PC-3 (cell line): Measurements from ENCODE around the gene PMFBP1. TPM values are rescaled to one million over a fixed set of nuclear protein-coding genes. Genes with fewer than 3 reads are reported as not detected.

Experiments used
- ATAC-seq: fragments of 200-7000 bp; cut with Tn5 transposase; 2 replicates; pipeline ENCODE4 v1.9.1; 2020; ENCODE audit warnings: mild to moderate bottlenecking, moderate library complexity
- BruUV-seq: library from RNA; stranded (reverse); fragments of 400-500 nt; replicated peaks from 2 replicates; lab custom pipeline; 2021; lab: Mats Ljungman, UMichigan
- CTCF ChIA-PET: fragments of 300-600 bp; sonication (Branson Sonifier 250); formaldehyde crosslinking; loops from one replicate; lab custom pipeline; 2022; ENCODE audit warnings: antibody characterized with exemption; lab: Charles Lee
- POLR2A ChIA-PET: fragments of 300-600 bp; sonication (Branson Sonifier 250); formaldehyde crosslinking; loops from one replicate; lab custom pipeline; 2022; ENCODE audit warnings: antibody characterized with exemption; ENCODE audit not compliant: unreplicated experiment; lab: Charles Lee
- DNase-seq: peaks from one replicate; pipeline ENCODE4 v3.0.0-alpha.2; 2015
- H2AFZ ChIP-seq: fragments of 300-600 bp; sonication (generic); 2 replicates; pipeline ENCODE4 v1.6.0; 2016; ENCODE audit warnings: antibody characterized with exemption, low read length
- H3F3A ChIP-seq: fragments of 300-600 bp; sonication (generic); one replicate; pipeline ENCODE4 v1.6.0; 2017; ENCODE audit warnings: antibody characterized with exemption, low read length, control low read depth, mild to moderate bottlenecking; ENCODE audit not compliant: unreplicated experiment
- H3K27ac ChIP-seq: fragments of 300-600 bp; sonication (generic); 2 replicates; pipeline ENCODE4 v1.5.1; 2016; ENCODE audit warnings: mild to moderate bottlenecking, low read length
- H3K27me3 ChIP-seq: fragments of 300-600 bp; sonication (generic); 2 replicates; pipeline ENCODE4 v1.6.1; 2016; ENCODE audit warnings: low read length, mixed read lengths
- H3K36me3 ChIP-seq: fragments of 300-600 bp; sonication (generic); 2 replicates; pipeline ENCODE4 v1.6.1; 2016; ENCODE audit warnings: low read depth, mixed run types, low read length, mixed read lengths
- H3K4me1 ChIP-seq: fragments of 300-600 bp; sonication (generic); 2 replicates; pipeline ENCODE4 v1.5.1; 2016; ENCODE audit warnings: low read length; ENCODE audit not compliant: insufficient read depth
- H3K4me2 ChIP-seq: fragments of 300-600 bp; sonication (generic); 2 replicates; pipeline ENCODE4 v1.6.0; 2016; ENCODE audit warnings: low read length
- H3K4me3 ChIP-seq: fragments of 300-600 bp; sonication (generic); 2 replicates; pipeline ENCODE4 v1.5.1; 2016; ENCODE audit warnings: mild to moderate bottlenecking, low read length, mixed read lengths
- H3K79me2 ChIP-seq: fragments of 300-600 bp; sonication (generic); 2 replicates; pipeline ENCODE4 v1.6.1; 2017; ENCODE audit warnings: low read length, mixed read lengths
- H3K9ac ChIP-seq: fragments of 300-600 bp; sonication (generic); 2 replicates; pipeline ENCODE4 v1.6.0; 2016; ENCODE audit warnings: mild to moderate bottlenecking, low read length
- H3K9me2 ChIP-seq: fragments of 300-600 bp; sonication (generic); replicated peaks from 2 replicates; pipeline ENCODE4 v1.6.1; 2016; ENCODE audit warnings: mixed run types, low read length, mixed read lengths
- H3K9me3 ChIP-seq: fragments of 300-600 bp; sonication (generic); 2 replicates; pipeline ENCODE4 v1.6.1; 2016; ENCODE audit warnings: low read length, mixed read lengths
- H4K20me1 ChIP-seq: fragments of 300-600 bp; sonication (generic); 2 replicates; pipeline ENCODE4 v1.6.1; 2016; ENCODE audit warnings: low read length, mixed read lengths
- CTCF ChIP-seq: fragments of 300-600 bp; sonication (generic); conservative IDR thresholded peaks from 2 replicates; pipeline ENCODE4 v1.5.1; 2017; ENCODE audit warnings: antibody characterized with exemption, low read depth, mild to moderate bottlenecking, low read length
- EZH2 ChIP-seq: fragments of 300-600 bp; sonication (generic); IDR thresholded peaks from one replicate; pipeline ENCODE4 v1.6.1; 2017; ENCODE audit warnings: antibody characterized with exemption, mild to moderate bottlenecking, low read length; ENCODE audit not compliant: unreplicated experiment
- EZH2phosphoT487 ChIP-seq: fragments of 300-600 bp; sonication (generic); IDR thresholded peaks from 2 replicates; pipeline ENCODE4 v1.6.1; 2018; ENCODE audit warnings: mild to moderate bottlenecking, antibody characterized with exemption, low read length, borderline replicate concordance
- intact Hi-C: fragments of 100-400 bp; cut with micrococcal nuclease; formaldehyde crosslinking; loops from 2 replicates; pipeline ENCODE4 v1.9.0; 2023
- total RNA-seq: library from RNA; depleted of rRNA; stranded (reverse); fragments of >200 nt; gene quantifications from 2 replicates; pipeline ENCODE4 v1.2.3, GENCODE V29; 2014

The PMFBP1 gene
- total RNA-seq, 1 experiment from 2014 or later: 1.2 TPM

GRCh38 chr16:72093448-72094265 is 78.3 kb downstream of the PMFBP1 start, which contains the start of the genes DHX38 and TXNL4B:
Gene DHX38 (plus strand): TSS chr16:72093847. CDS start chr16:72096158, 2,311 bp downstream.
Gene TXNL4B (minus strand): TSS chr16:72093620. CDS start chr16:72090749, 2,871 bp downstream.
- ATAC-seq: peak; percentile 98
- no peak for TF ChIP-seq CTCF
- TF ChIP-seq EZH2: no peak
- TF ChIP-seq EZH2phosphoT487: no peak
- POLR2A ChIA-PET: interaction anchor here (0.6 kb wide), 1 partner anchor 170 kb away, joined by 4 read pairs; no protein-coding TSS in a partner anchor

GRCh38 chr16:72092832-72093447 is 79.0 kb downstream of the PMFBP1 start:
- peak overlapping the region; percentile 85 for H3K9ac ChIP-seq
- H3K36me3 ChIP-seq: peaks cover 27% of the 10 kb centered on the region; the same call in 1 of the 2 replicates
- intact Hi-C loops: loop anchor here (5.0 to 10.0 kb wide), 2 partner anchors 88 to 201 kb away; partner anchors contain the start of genes DHODH and PKD1L3
- peak overlapping the region; percentile 92 for H3K4me3 ChIP-seq
- peak overlapping the region; percentile 86 for H3K4me2 ChIP-seq
- peaks cover 55% of the 10 kb centered on the region for H3K79me2 ChIP-seq
- ChIA-PET CTCF (interaction anchor here (0.8 kb wide), 1 partner anchor 131 kb away, joined by 3 read pairs; no protein-coding TSS in a partner anchor), POLR2A (interaction anchor here (0.6 kb wide), 2 partner anchors 169 to 240 kb away, joined by 4 to 15 read pairs; no protein-coding TSS in a partner anchor)
- H3K9me3 ChIP-seq: no peaks in the 10 kb centered on the region
- H3K9me2 ChIP-seq: no peaks in the 10 kb centered on the region
- ATAC-seq: peak; percentile 52
- BruUV-seq: TSS peak; percentile 51
- peak overlapping the region; percentile 97 for H2AFZ ChIP-seq
- peaks cover 12% of the 10 kb centered on the region; the same call in 1 of the 2 replicates for H3K4me1 ChIP-seq
- H3F3A ChIP-seq: no peaks in the 10 kb centered on the region
- H3K27ac ChIP-seq: no peak overlapping the region
- peak; percentile 63 for DNase-seq
- H3K27me3 ChIP-seq: no peaks in the 10 kb centered on the region
- no peak for TF ChIP-seq EZH2
- TF ChIP-seq CTCF: no peak
- TF ChIP-seq EZH2phosphoT487: no peak
- H4K20me1 ChIP-seq: no peaks in the 10 kb centered on the region

More at GRCh38 chr16:72093448-72094265, 78.3 kb downstream of the PMFBP1 start, which contains the start of the genes DHX38 and TXNL4B:
- Histone ChIP-seq H3K36me3 (peaks cover 23% of the 10 kb centered on the region; the same call in 1 of the 2 replicates), H3K4me2 (peak within 1 kb of the TSS; percentile 86), H3K9ac (peak within 1 kb of the TSS; percentile 89), H2AFZ (peak within 1 kb of the TSS; percentile 97), H3K79me2 (peaks cover 55% of the 10 kb centered on the region), H3F3A (no peaks in the 10 kb centered on the region), H3K4me3 (peak within 1 kb of the TSS; percentile 92), H3K27ac (peak within 1 kb of the TSS; percentile 15), H4K20me1 (no peaks in the 10 kb centered on the region), H3K9me2 (no peaks in the 10 kb centered on the region), H3K27me3 (no peaks in the 10 kb centered on the region), H3K9me3 (no peaks in the 10 kb centered on the region), H3K4me1 (peaks cover 12% of the 10 kb centered on the region; the same call in 1 of the 2 replicates)
- TSS peak; percentile 58 for BruUV-seq
- CTCF ChIA-PET: interaction anchor here (0.8 kb wide), 1 partner anchor 132 kb away, joined by 3 read pairs; no protein-coding TSS in a partner anchor
- peak; percentile 96 for DNase-seq
- intact Hi-C loops: loop anchor here (5.0 to 10.0 kb wide), 2 partner anchors 89 to 201 kb away; partner anchors contain the start of genes DHODH and PKD1L3
